Hematopoietic multipotent progenitor cell treated with erythropoietin and hydrocortisone succinate and interleukin-3 and kit ligand, for 17 days (in vitro differentiated cells): ENCODE data around the gene CALCB.
"Not testable (repeated sequence)": the region's sequence is repeated elsewhere in the genome, so short reads cannot be mapped to it uniquely, and the experiment has no call there.

Source experiments
- DNase-seq: peaks from one replicate; pipeline ENCODE4 v3.0.0-alpha.2; 2015; ENCODE audit warnings: low spot score

CALCB gene

DNA sequence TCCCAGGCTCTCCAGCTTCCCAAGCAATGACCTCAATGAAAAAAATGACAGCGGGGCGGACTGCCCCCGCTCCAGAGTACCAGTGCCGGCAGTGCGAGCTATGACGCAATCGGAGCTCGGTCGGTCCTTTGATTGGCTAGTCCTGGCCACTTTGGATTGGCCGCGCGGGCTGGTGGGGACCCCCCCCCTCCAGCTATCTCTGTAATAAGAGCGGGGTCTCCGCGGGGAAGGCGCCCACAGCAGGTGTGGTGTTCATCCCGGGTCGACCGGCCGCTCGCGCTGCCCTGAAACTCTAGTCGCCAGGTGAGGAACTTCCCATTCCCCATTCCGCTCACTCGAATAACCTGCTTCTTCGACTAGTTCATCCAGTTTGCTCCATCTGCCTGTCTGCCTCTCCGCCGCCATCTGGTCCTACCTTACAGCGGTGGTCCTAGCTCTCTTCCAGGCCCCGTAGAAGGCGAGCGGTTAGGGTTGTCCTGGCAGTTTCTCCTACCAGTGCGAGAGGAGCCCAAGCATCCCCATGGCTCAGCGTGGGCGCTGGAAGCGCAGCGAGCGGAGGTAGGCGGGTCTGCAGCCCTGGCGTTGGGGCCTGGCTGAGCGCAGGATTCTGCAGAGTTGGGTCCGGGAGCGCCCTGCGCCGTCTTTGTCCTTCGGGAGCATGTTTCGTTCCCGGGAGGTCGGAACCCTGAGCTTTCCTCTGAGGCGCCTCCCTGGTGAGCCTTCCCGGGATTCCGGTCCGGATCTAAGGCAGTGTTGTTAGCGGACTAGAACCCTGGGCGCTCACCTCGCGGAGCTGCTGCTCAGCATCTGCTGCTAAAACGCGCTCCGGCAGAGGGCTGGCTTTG is at the start of gene CALCB:
CALCB (plus strand) TSS at position 233 of the 845 bp plus-strand sequence. CDS start 1,126 bp downstream, outside the sequence.
- DNase-seq: no peak

GRCh38 chr11:15027011-15027410 is 46.4 kb upstream of the CALCB start:
- no peak for DNase-seq

- no peak for DNase-seq
Measured at GRCh38 chr11:15027956-15028355, 45.4 kb upstream of the CALCB start.

- DNase-seq: no peak
Measured at GRCh38 chr11:15028379-15028778, 45.0 kb upstream of the CALCB start.

DNA sequence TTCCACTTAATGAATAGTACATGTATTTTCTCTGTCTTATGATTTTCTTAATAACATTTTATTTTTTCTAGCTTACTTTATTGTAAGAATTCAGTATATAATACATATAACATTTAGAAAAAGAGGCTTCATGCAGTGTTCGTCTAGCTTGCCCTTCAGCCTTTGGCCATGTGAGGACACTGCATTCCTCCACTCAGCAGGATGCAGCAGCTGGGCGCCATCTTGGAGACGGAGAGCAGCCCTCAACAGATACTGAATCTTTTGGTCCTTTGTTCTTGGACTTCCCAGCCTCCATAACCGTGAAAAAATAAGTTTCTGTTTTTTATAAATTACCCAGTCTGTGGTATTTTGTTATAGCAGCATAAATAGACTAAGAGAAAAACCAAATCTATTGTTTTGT is 41.4 kb upstream of the CALCB start:
- DNase-seq: not testable (repeated sequence)

- DNase-seq: no peak
Measured at GRCh38 chr11:15034687-15035267, 38.6 kb upstream of the CALCB start.

GRCh38 chr11:15035283-15035682 is 38.1 kb upstream of the CALCB start:
- no peak for DNase-seq

DNA sequence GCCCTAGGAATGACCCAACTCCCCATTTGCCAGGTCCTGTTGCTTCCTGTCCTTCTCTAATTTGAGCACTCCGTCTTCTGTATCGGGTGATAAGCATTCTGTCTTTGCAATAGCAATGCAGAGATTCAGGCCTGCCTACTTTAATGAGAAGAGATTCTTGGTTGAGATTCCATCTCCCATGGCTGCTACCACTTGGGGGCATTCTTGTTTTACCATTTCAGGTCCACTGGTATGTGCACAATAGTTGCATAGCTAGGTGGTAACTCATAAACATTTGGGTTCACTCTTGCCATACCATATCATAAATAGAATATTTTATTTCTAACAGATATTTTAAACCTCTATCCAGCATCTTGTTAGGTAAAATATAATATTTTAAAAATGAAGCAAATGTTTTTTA is 34.4 kb upstream of the CALCB start:
- DNase-seq: no peak

GRCh38 chr11:15045209-15045608 is 28.2 kb upstream of the CALCB start:
- DNase-seq: no peak

GRCh38 chr11:15045891-15046290 is 27.5 kb upstream of the CALCB start:
- DNase-seq: no peak

GRCh38 chr11:15046673-15047072 is 26.7 kb upstream of the CALCB start:
- not testable (repeated sequence) for DNase-seq

DNA sequence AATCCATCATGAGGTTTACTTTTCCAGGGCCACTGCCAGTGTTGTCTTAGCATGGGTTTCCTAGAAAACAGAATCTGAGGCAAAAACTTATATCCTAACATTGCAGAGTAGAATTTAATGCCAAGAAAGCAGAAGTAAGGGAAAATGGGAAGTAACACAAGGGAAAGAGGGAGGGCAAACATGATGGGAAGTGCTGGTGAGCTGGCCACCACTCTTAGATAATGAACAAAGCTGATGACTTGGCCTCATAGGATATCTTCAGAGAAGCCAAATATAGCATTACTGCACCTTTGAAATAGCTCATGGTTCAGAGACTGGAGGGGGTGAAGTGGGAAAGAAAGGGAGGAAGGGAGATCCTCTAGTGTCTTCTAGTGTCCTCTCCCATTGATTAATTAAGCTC is 24.8 kb upstream of the CALCB start:
- DNase-seq: no peak

GRCh38 chr11:15053191-15053685 is 20.2 kb upstream of the CALCB start:
- no peak for DNase-seq

- DNase-seq: no peak
Measured at GRCh38 chr11:15055620-15056356, 17.6 kb upstream of the CALCB start.

GRCh38 chr11:15057329-15057728 is 16.1 kb upstream of the CALCB start:
- no peak for DNase-seq

- DNase-seq: no peak
Measured at GRCh38 chr11:15059132-15059915, 14.1 kb upstream of the CALCB start.

DNA sequence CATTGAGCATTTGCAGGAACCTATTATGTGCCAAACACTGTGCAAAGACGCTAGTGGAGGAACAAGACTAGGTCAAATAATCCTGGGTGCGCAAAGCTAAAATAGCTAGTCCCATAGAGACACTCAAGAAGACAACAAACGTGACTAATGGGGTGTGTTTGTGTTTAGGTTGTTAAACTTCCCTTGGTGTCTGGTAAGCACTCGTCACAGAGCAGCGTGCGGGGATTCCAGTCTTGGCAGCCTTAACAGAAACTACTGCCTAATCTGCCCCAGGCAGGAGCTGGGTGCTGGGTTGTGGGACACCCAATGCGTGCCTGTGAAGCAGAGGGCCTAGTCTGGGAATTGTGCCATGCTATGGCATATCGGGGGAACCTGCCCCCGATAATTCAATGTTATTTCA is 10.8 kb upstream of the CALCB start:
- DNase-seq: no peak

DNA sequence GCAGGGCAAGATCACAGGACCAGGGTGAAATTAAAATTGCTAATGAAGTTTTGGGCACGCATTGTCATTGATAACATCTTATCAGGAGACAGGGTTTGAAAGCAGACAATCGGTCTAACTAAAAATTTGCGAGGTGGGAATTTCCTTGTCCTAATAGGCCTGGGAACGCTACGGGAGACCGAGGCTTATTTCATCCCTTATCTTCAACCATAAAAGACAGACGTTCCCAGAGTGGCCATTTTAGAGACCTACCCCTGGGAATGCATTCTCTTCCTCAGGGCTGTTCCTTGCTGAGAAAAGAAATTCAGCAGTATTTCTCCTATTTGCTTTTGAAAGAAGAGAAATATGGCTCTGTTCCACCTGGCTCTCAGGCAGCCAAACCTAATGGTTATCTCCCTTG is 3.6 kb upstream of the CALCB start:
- not testable (repeated sequence) for DNase-seq

- no peak for DNase-seq
Measured at GRCh38 chr11:15071556-15072255, 1.7 kb upstream of the CALCB start.

GRCh38 chr11:15072551-15073143 is 746 bp upstream of the CALCB start:
- DNase-seq: no peak
